Neural progenitor cell (in vitro differentiated cells): Measurements from ENCODE around the gene TPCN2.

Source experiments
- EZH2 ChIP-seq: fragments of 200-600 bp; sonication (generic); IDR thresholded peaks from 2 replicates; pipeline ENCODE4 v1.6.1; 2017; ENCODE audit warnings: antibody characterized with exemption, mild to moderate bottlenecking, moderate library complexity
- EZH2phosphoT487 ChIP-seq: fragments of 200-600 bp; sonication (generic); IDR thresholded peaks from 2 replicates; pipeline ENCODE4 v1.6.1; 2017; ENCODE audit warnings: antibody characterized with exemption
- TF ChIP-seq, protein P1 (sequence below): fragments of 200-600 bp; sonication (generic); IDR thresholded peaks from 2 replicates; pipeline ENCODE4 v1.5.1; 2017; ENCODE audit warnings: antibody characterized with exemption, mild to moderate bottlenecking

DNA sequence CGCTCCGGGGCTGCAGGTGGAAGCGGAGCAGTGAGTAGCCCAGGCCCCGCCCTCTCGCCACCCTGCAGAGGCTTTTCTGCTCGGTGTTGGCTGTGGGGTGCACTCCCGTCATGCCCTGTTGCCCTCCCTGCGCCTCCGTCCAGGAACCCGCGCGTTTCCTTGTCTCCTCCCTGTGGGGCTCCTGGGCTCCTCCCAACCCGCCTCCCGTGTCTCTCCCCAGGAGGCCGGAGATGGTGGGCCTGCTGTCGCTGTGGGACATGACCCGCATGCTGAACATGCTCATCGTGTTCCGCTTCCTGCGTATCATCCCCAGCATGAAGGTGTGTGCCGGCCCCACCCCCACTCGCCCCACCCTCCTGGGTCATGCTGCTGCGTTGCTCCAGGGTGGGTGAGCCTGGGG lies 32.4 kb downstream of the TPCN2 start:
- no peak for TF ChIP-seq EZH2
- no peak for TF ChIP-seq EZH2phosphoT487
- TF ChIP-seq, protein P1, sequence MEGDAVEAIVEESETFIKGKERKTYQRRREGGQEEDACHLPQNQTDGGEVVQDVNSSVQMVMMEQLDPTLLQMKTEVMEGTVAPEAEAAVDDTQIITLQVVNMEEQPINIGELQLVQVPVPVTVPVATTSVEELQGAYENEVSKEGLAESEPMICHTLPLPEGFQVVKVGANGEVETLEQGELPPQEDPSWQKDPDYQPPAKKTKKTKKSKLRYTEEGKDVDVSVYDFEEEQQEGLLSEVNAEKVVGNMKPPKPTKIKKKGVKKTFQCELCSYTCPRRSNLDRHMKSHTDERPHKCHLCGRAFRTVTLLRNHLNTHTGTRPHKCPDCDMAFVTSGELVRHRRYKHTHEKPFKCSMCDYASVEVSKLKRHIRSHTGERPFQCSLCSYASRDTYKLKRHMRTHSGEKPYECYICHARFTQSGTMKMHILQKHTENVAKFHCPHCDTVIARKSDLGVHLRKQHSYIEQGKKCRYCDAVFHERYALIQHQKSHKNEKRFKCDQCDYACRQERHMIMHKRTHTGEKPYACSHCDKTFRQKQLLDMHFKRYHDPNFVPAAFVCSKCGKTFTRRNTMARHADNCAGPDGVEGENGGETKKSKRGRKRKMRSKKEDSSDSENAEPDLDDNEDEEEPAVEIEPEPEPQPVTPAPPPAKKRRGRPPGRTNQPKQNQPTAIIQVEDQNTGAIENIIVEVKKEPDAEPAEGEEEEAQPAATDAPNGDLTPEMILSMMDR, result no peak
